ENCODE results near the gene CLEC1B. TPM values are rescaled to one million over a fixed set of nuclear protein-coding genes. Genes with fewer than 3 reads are reported as not detected.

CLEC1B gene
- not detected in 2 replicates for total RNA-seq

DNA sequence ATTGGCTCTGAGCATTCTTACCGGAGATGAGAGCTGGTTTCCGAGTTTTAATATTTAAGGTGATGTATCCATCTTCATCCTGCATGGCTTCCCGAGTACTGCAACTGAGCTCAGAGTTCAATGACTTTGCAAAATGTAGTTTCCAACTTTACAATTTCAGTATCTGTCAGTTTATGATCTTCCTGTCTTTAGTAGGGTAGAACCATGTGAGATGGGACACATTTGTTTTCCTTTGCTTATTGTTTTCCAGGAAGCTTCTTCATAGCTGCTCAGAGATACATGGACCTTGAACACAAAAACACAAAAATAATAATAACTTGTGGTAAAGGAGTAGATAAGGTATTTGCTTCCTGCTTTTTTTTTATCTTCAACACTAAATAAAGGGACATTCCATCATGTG is at the start of gene CLEC1B:
CLEC1B (minus strand) TSS at position 106 of the 400 bp plus-strand sequence; CDS start at position 85, 21 bp downstream.

GRCh38 chr12:10030446-10030845 is 31.5 kb upstream of the CLEC1B start, which contains the start of gene CLEC9A:
CLEC9A (plus strand) TSS chr12:10030682; CDS start chr12:10052688, 22,006 bp downstream.

DNA sequence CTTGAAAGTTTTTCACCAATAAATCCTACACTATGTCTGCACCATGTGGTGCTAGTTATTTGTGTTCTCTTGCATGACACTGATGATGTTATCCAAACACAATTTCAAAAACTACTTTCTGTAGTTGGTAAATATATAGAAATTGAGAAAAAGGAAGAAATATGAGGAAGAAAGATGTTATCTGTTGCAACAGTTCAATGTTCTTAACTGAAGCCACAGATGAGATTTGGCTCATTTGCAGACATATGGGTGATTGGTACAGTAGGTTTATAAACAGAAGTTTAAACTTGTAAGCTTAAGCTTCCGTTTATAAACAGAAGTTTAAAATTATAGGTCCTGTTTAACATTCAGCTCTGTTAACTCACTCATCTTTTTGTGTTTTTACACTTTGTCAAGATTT is 27.7 kb downstream of the CLEC1B start, which contains the start of gene CLEC12A:
CLEC12A (plus strand) TSS at position 229 of the 400 bp plus-strand sequence. CDS start 188 bp downstream, outside the sequence.

Other genes starting within 250 kb of the CLEC1B start
- not detected in 2 replicates for gene CD69, start 238.2 kb downstream of the CLEC1B start, total RNA-seq
- not detected in 2 replicates for gene KLRF1, start 171.6 kb downstream of the CLEC1B start, total RNA-seq
- 4.2 and 4.4 TPM in 2 replicates for gene CLEC2B, start 129.8 kb downstream of the CLEC1B start, total RNA-seq
- gene KLRF2, start 117.6 kb downstream of the CLEC1B start, total RNA-seq: not detected in 2 replicates
- gene CLEC2A, start 66.8 kb downstream of the CLEC1B start, total RNA-seq: not detected in 2 replicates
- gene CLEC12A, start 27.7 kb downstream of the CLEC1B start, total RNA-seq: not detected in 2 replicates
- not detected in 2 replicates for gene CLEC12B, start 11.5 kb upstream of the CLEC1B start, total RNA-seq
- gene CLEC9A, start 31.6 kb upstream of the CLEC1B start, total RNA-seq: not detected in 2 replicates
- gene CLEC1A, start 99.9 kb upstream of the CLEC1B start, total RNA-seq: 0.37 and 0.40 TPM in 2 replicates
- not detected in 2 replicates for gene CLEC7A, start 131.1 kb upstream of the CLEC1B start, total RNA-seq
- gene OLR1, start 173.0 kb upstream of the CLEC1B start, total RNA-seq: not detected in 2 replicates
- not detected in 2 replicates for gene TMEM52B, start 179.9 kb upstream of the CLEC1B start, total RNA-seq
- gene GABARAPL1, start 213.8 kb upstream of the CLEC1B start, total RNA-seq: 45.8 and 55.0 TPM in 2 replicates